Ovary (tissue), 3 donors: ENCODE data around the gene MLNR.

Experiments used
- CTCF ChIP-seq, 3 donors: fragments of 450-650 bp in 2 of 3; fragments of 200-600 bp in 1 of 3; IDR thresholded peaks; one replicate each; pipeline versions ENCODE4 v1.5.1 to v1.8.0; 2016 to 2022; ENCODE audit warnings: antibody characterized with exemption in 3 of 3, mild to moderate bottlenecking in 1 of 3
- EP300 ChIP-seq: sonication (generic); formaldehyde crosslinking; IDR thresholded peaks from one replicate; pipeline ENCODE4 v1.6.1; 2017; ENCODE audit warnings: antibody characterized with exemption
- donor health status: DM: no; HTN: no; CAD: no.

GRCh38 chr13:49235856-49236431 is 15.8 kb downstream of the MLNR start:
- TF ChIP-seq CTCF (IDR thresholded peaks at IDR 0.05) (no peak), EP300 (no peak)
